8988T (cell line): ENCODE measurements around the gene SMYD3.

ENCODE experiments used
- DNase-seq: peaks from one replicate; pipeline ENCODE4 v3.0.0; 2011

Gene SMYD3

GRCh38 chr1:246265481-246265880 lies 241.6 kb downstream of the SMYD3 start:
- DNase-seq, result no peak

GRCh38 chr1:246262281-246262680 lies 244.8 kb downstream of the SMYD3 start:
- no peak for DNase-seq

- DNase-seq, result no peak
Observed at GRCh38 chr1:246261639-246262038, 245.4 kb downstream of the SMYD3 start.

GRCh38 chr1:246258250-246258649 lies 248.8 kb downstream of the SMYD3 start:
- DNase-seq, result no peak

- DNase-seq, result no peak
Observed at GRCh38 chr1:246255773-246256172, 251.3 kb downstream of the SMYD3 start.

- no peak for DNase-seq
Observed at GRCh38 chr1:246254854-246255253, 252.2 kb downstream of the SMYD3 start.

- DNase-seq, result no peak
Observed at GRCh38 chr1:246246430-246246829, 260.6 kb downstream of the SMYD3 start.

- no peak for DNase-seq
Observed at GRCh38 chr1:246245541-246245940, 261.5 kb downstream of the SMYD3 start.

- no peak for DNase-seq
Observed at GRCh38 chr1:246232126-246232525, 275.0 kb downstream of the SMYD3 start.

GRCh38 chr1:246226041-246226440 lies 281.0 kb downstream of the SMYD3 start:
- DNase-seq, result no peak

- DNase-seq, result no peak
Observed at GRCh38 chr1:246221485-246222255, 285.4 kb downstream of the SMYD3 start.

- DNase-seq, result no peak
Observed at GRCh38 chr1:246220495-246221065, 286.5 kb downstream of the SMYD3 start.

- DNase-seq, result no peak
Observed at GRCh38 chr1:246219508-246220030, 287.5 kb downstream of the SMYD3 start.

GRCh38 chr1:246218686-246219085 lies 288.4 kb downstream of the SMYD3 start:
- DNase-seq, result no peak

- no peak for DNase-seq
Observed at GRCh38 chr1:246216906-246217305, 290.2 kb downstream of the SMYD3 start.

GRCh38 chr1:246215510-246215903 lies 291.6 kb downstream of the SMYD3 start:
- DNase-seq, result no peak

GRCh38 chr1:246214708-246215509 lies 292.2 kb downstream of the SMYD3 start:
- no peak for DNase-seq

- DNase-seq, result no peak
Observed at GRCh38 chr1:246213947-246214346, 293.1 kb downstream of the SMYD3 start.

- no peak for DNase-seq
Observed at GRCh38 chr1:246213502-246213901, 293.6 kb downstream of the SMYD3 start.

GRCh38 chr1:246213036-246213435 lies 294.0 kb downstream of the SMYD3 start:
- DNase-seq, result no peak

GRCh38 chr1:246212013-246212412 lies 295.1 kb downstream of the SMYD3 start:
- no peak for DNase-seq

GRCh38 chr1:246210756-246211155 lies 296.3 kb downstream of the SMYD3 start:
- DNase-seq, result no peak

- DNase-seq, result no peak
Observed at GRCh38 chr1:246208105-246208504, 299.0 kb downstream of the SMYD3 start.

GRCh38 chr1:246203180-246203579 lies 303.9 kb downstream of the SMYD3 start:
- DNase-seq, result no peak
